ENCODE measurements around the gene SPTAN1. TPM values are rescaled to one million over a fixed set of nuclear protein-coding genes. Genes with fewer than 3 reads are reported as not detected.
A peak's percentile ranks its signal among the peaks of the same experiment; 100 is the strongest.

The SPTAN1 gene
- total and polyA plus RNA-seq, 9 donors, result 120 to 301 (median 261) TPM

- intact Hi-C loops (cut with DNase I), result no loop called here
- Histone ChIP-seq H3K4me3 (no peak overlapping the region), H3K27ac (no peak overlapping the region), H3K4me1 (ENCODE audit: insufficient read depth) (peaks cover 14% of the 10 kb centered on the region), H3K9me3 (no peaks in the 10 kb centered on the region), H3K27me3 (no peaks in the 10 kb centered on the region), H3K36me3 (no peaks in the 10 kb centered on the region)
- no peak for TF ChIP-seq CTCF (IDR thresholded peaks at IDR 0.05)
- no peak for TF ChIP-seq EP300 (IDR thresholded peaks at IDR 0.05)
- no peak for TF ChIP-seq POLR2A (IDR thresholded peaks at IDR 0.05)
- WGBS, 3 donors, result 83 to 92% (median 86%) methylated on average over 10 of the region's 10 CpGs
- peak in 1 of 5 donors; percentile 31 for DNase-seq
Observed at GRCh38 chr9:128632066-128632465, 79.7 kb downstream of the SPTAN1 start.

- Histone ChIP-seq H3K4me1 (ENCODE audit: insufficient read depth) (peaks cover 14% of the 10 kb centered on the region), H3K27ac (no peak overlapping the region), H3K4me3 (no peak overlapping the region), H3K9me3 (no peaks in the 10 kb centered on the region), H3K36me3 (no peaks in the 10 kb centered on the region), H3K27me3 (no peaks in the 10 kb centered on the region)
- intact Hi-C loops (cut with DNase I), result no loop called here
- TF ChIP-seq EP300 (IDR thresholded peaks at IDR 0.05) (no peak), CTCF (IDR thresholded peaks at IDR 0.05) (no peak), POLR2A (IDR thresholded peaks at IDR 0.05) (no peak)
- peak in 1 of 5 donors; percentile 30 for DNase-seq
- 85 to 94% (median 89%) methylated on average over 14 of the region's 14 CpGs for WGBS, 3 donors
Observed at GRCh38 chr9:128632486-128632885, 80.1 kb downstream of the SPTAN1 start.

DNA sequence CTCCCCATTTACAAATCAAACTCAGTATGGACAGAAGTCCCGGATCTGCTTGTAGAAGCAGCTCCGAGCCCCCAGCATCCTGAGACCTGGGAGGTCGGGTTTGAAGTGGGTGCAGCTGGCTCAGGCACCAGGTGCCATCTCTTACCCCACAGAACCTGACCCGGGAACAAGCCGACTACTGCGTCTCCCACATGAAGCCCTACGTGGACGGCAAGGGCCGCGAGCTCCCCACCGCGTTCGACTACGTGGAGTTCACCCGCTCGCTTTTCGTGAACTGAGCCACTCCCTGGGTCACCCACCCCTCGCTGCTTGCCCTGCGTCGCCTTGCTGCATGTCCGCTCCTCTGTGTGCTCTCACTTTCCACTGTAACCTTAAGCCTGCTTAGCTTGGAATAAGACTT lies 80.7 kb downstream of the SPTAN1 start:
- Histone ChIP-seq H3K4me1 (ENCODE audit: insufficient read depth) (peaks cover 14% of the 10 kb centered on the region), H3K4me3 (no peak overlapping the region), H3K27ac (no peak overlapping the region), H3K27me3 (no peaks in the 10 kb centered on the region), H3K9me3 (no peaks in the 10 kb centered on the region), H3K36me3 (no peaks in the 10 kb centered on the region)
- intact Hi-C loops (cut with DNase I), result no loop called here
- TF ChIP-seq CTCF (IDR thresholded peaks at IDR 0.05) (no peak), EP300 (IDR thresholded peaks at IDR 0.05) (no peak), POLR2A (IDR thresholded peaks at IDR 0.05) (no peak)
- peak in 1 of 5 donors; percentile 38 for DNase-seq
- WGBS, 3 donors, result 90 to 93% (median 91%) methylated on average over 21 of the region's 21 CpGs

DNA sequence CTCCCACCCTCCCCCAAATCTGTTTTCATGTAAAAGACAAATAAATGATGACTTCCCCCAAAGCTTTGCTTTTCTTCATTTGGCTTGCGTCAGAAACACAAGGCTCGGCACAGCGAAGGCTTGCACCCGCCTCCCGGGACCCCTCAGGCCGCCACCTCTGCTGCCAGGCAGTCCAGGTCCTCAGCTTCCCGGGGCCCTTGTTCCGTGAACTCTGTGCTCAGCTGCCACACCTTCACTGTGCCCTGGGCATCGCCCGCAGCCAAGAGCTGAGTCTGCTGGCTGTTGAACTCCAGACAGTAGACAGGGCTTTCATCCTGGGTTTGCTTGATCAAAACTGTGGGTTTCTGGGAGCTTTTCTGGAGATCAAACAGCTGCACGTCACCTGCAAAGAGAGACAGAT lies 81.2 kb downstream of the SPTAN1 start:
- Histone ChIP-seq H3K27me3 (no peaks in the 10 kb centered on the region), H3K27ac (no peak overlapping the region), H3K9me3 (no peaks in the 10 kb centered on the region), H3K4me3 (no peak overlapping the region), H3K36me3 (no peaks in the 10 kb centered on the region), H3K4me1 (ENCODE audit: insufficient read depth) (peaks cover 14% of the 10 kb centered on the region)
- intact Hi-C loops (cut with DNase I), result no loop called here
- 78 to 80% (median 78%) methylated on average over 11 of the region's 11 CpGs for WGBS, 3 donors
- peak in 1 of 5 donors; percentile 30 for DNase-seq
- no peak for TF ChIP-seq CTCF (IDR thresholded peaks at IDR 0.05)
- no peak for TF ChIP-seq EP300 (IDR thresholded peaks at IDR 0.05)
